ENCODE measurements around the gene PHF23.
A peak's percentile ranks its signal among the peaks of the same experiment; 100 is the strongest.

Gene PHF23

GRCh38 chr17:7219812-7220592 is 19.3 kb downstream of the PHF23 start, which contains the start of the genes ACADVL and DLG4:
Gene ACADVL, plus strand, starts transcription at chr17:7219938. Its CDS starts 47 bp downstream, at chr17:7219985.
Gene DLG4, minus strand, starts transcription at chr17:7219836.
- peak in 1 of 2 experiments; percentile 80 for DNase-seq

- peak in 1 of 2 experiments; percentile 40 for DNase-seq
Measured at GRCh38 chr17:7219229-7219811, 19.9 kb downstream of the PHF23 start.

- no peak for DNase-seq
Measured at GRCh38 chr17:7218758-7219157, 20.5 kb downstream of the PHF23 start.

- no peak for DNase-seq
Measured at GRCh38 chr17:7218166-7218565, 21.1 kb downstream of the PHF23 start.

GRCh38 chr17:7217113-7217987 is 21.9 kb downstream of the PHF23 start:
- DNase-seq, result peak in 1 of 2 experiments; percentile 53

- DNase-seq, result no peak
Measured at GRCh38 chr17:7216242-7217112, 22.8 kb downstream of the PHF23 start.

GRCh38 chr17:7215652-7216180 is 23.5 kb downstream of the PHF23 start:
- DNase-seq, result peak in 1 of 2 experiments; percentile 18

- DNase-seq, result no peak
Measured at GRCh38 chr17:7215136-7215638, 24.1 kb downstream of the PHF23 start.

- peak; percentile 98 to 99 for DNase-seq
Measured at GRCh38 chr17:7214300-7215135, 24.7 kb downstream of the PHF23 start.

GRCh38 chr17:7213895-7214299 is 25.4 kb downstream of the PHF23 start:
- DNase-seq, result peak; percentile 93 to 94

GRCh38 chr17:7211491-7212273 is 27.6 kb downstream of the PHF23 start:
- DNase-seq, result no peak

GRCh38 chr17:7208754-7209460 is 30.4 kb downstream of the PHF23 start:
- DNase-seq, result no peak

GRCh38 chr17:7208027-7208571 is 31.2 kb downstream of the PHF23 start:
- no peak for DNase-seq

GRCh38 chr17:7207120-7208001 is 31.9 kb downstream of the PHF23 start:
- no peak for DNase-seq

GRCh38 chr17:7205561-7205960 is 33.7 kb downstream of the PHF23 start:
- no peak for DNase-seq

- DNase-seq, result no peak
Measured at GRCh38 chr17:7204828-7205461, 34.3 kb downstream of the PHF23 start.

- no peak for DNase-seq
Measured at GRCh38 chr17:7204336-7204735, 34.9 kb downstream of the PHF23 start.
